ENCODE data around the gene EAF2.

The EAF2 gene

DNA sequence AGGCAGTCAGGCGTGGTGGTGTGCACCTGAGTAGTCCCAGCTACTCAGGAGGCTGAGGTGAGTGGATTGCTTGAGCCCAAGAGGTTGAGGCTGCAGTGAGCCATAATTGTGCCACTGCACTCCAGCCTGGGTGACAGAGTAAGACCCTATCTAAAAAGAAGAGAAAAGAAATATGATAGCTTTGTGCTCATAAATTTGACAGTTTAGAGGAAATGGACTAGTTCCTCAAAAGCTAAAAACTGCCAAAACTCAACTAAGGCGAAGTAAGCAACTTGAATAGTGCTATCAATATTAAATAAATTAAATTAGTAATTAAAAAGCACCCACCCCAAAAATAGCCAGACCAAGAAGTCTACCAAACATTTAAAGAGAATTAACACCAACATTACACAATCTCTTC is 34.7 kb downstream of the EAF2 start:
- no peaks in the 10 kb centered on the region for H3K4me1 ChIP-seq (ENCODE audit: control insufficient read depth, insufficient read depth, low read length)
- H3K27me3 ChIP-seq (ENCODE audit: control insufficient read depth, insufficient read depth, low read length), result no peaks in the 10 kb centered on the region
- H3K9me3 ChIP-seq (ENCODE audit: control insufficient read depth, low read length), result no peaks in the 10 kb centered on the region
- no peak overlapping the region for H3K9ac ChIP-seq (ENCODE audit: low read length)
- H3K36me3 ChIP-seq (ENCODE audit: control insufficient read depth, insufficient read depth, low read length), result no peaks in the 10 kb centered on the region
- H3K4me3 ChIP-seq (ENCODE audit: low read length), result no peak overlapping the region

DNA sequence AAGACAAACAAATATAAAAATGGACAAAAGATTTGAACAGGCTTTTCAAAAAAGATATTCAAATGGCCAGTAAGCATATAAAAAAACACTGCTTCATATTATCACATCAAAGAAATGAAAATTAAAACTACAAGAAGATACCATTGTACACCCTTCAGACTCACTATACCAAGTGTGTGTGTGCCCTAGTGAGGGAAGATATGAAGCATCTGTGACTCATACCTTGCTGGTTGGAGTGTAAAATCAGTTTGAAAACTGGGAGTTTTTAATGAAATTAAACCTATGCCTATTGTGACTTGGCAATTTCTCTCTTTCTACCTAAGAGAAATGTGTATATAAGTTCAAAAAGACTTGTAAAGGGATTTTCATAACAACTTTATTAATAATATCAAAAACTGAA is 35.7 kb downstream of the EAF2 start:
- H3K4me1 ChIP-seq (ENCODE audit: control insufficient read depth, insufficient read depth, low read length), result no peaks in the 10 kb centered on the region
- no peak overlapping the region for H3K4me3 ChIP-seq (ENCODE audit: low read length)
- no peaks in the 10 kb centered on the region for H3K27me3 ChIP-seq (ENCODE audit: control insufficient read depth, insufficient read depth, low read length)
- H3K36me3 ChIP-seq (ENCODE audit: control insufficient read depth, insufficient read depth, low read length), result no peaks in the 10 kb centered on the region
- no peaks in the 10 kb centered on the region for H3K9me3 ChIP-seq (ENCODE audit: control insufficient read depth, low read length)
- no peak overlapping the region for H3K9ac ChIP-seq (ENCODE audit: low read length)

DNA sequence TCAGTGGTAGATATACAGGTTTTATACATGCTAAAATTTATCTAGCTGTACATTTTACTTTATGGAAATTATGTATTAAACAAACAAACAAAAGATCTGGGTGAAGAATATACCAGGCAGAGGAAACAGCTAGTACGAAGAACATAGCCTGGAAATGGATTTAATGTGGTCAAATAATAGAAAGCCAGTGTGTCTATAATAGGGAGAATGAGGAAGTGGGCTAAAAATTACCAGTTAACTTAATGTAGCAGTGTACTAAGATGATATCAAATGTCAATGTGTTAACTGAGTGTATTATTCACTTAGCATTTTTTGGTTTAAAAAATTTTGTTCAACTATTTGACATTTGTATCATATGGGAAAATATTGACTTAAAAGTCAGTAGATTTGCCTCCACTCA is 36.4 kb downstream of the EAF2 start:
- no peak overlapping the region for H3K9ac ChIP-seq (ENCODE audit: low read length)
- H3K4me1 ChIP-seq (ENCODE audit: control insufficient read depth, insufficient read depth, low read length), result no peaks in the 10 kb centered on the region
- no peaks in the 10 kb centered on the region for H3K36me3 ChIP-seq (ENCODE audit: control insufficient read depth, insufficient read depth, low read length)
- no peak overlapping the region for H3K4me3 ChIP-seq (ENCODE audit: low read length)
- H3K27me3 ChIP-seq (ENCODE audit: control insufficient read depth, insufficient read depth, low read length), result no peaks in the 10 kb centered on the region
- H3K9me3 ChIP-seq (ENCODE audit: control insufficient read depth, low read length), result no peaks in the 10 kb centered on the region

DNA sequence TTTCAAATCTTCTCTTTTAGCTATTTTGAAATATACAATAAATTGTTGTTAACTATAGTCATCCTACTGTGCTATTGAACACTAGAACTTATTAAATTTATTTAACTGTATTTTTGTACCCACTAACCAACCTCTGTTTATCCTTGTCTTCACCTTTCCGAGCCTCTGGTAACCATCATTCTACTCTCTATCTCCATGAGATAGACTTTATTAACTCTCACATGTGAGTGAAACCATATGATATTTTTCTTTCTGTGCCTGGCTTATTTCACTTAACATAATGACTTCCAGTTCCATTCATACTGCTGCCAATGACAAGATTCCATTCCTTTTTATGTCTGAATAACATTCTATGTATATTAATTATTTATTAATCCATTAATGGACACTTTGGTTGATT is 43.4 kb downstream of the EAF2 start:
- no peaks in the 10 kb centered on the region for H3K9me3 ChIP-seq (ENCODE audit: control insufficient read depth, low read length)
- no peak overlapping the region for H3K9ac ChIP-seq (ENCODE audit: low read length)
- H3K4me3 ChIP-seq (ENCODE audit: low read length), result no peak overlapping the region
- H3K4me1 ChIP-seq (ENCODE audit: control insufficient read depth, insufficient read depth, low read length), result no peaks in the 10 kb centered on the region
- no peaks in the 10 kb centered on the region for H3K36me3 ChIP-seq (ENCODE audit: control insufficient read depth, insufficient read depth, low read length)
- no peaks in the 10 kb centered on the region for H3K27me3 ChIP-seq (ENCODE audit: control insufficient read depth, insufficient read depth, low read length)

DNA sequence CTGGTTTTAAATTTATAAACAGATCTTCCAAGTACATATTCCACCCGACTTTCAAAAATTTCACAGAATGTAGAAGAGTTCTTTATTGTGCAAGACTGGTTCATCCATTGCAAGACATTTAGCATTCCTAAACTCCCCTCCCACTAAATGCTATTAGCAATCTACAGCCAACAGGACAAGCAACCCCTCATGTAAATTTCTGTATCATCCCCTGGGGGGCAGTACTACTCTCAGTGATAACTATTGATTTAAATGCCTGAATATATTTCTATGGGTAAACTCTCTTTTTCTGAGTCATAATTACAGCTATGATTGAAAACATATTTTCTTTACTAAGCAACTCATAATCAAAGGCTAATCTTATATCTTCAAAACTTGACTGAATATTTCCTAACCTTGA is 48.5 kb downstream of the EAF2 start:
- no peak overlapping the region for H3K4me3 ChIP-seq (ENCODE audit: low read length)
- no peaks in the 10 kb centered on the region for H3K9me3 ChIP-seq (ENCODE audit: control insufficient read depth, low read length)
- H3K27me3 ChIP-seq (ENCODE audit: control insufficient read depth, insufficient read depth, low read length), result no peaks in the 10 kb centered on the region
- no peak overlapping the region for H3K9ac ChIP-seq (ENCODE audit: low read length)
- no peaks in the 10 kb centered on the region for H3K36me3 ChIP-seq (ENCODE audit: control insufficient read depth, insufficient read depth, low read length)
- no peaks in the 10 kb centered on the region for H3K4me1 ChIP-seq (ENCODE audit: control insufficient read depth, insufficient read depth, low read length)

DNA sequence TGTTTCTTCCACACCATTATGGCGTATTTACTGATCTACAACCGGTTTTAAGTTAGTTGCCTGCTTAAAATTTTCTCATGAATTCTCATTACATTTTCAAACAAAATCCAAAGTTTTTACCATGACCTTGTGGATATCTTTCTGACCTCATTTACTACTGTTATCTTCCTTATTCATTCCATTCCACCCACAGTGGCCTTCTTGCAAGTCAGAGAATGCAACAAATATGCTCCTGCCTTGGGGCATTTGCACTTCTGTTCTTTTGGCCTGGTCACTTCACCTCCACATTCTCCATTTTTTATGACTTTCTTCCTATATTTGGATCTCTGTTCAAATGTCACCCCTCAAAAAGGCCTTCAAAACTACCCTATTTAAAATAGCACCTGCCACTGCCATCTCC is 50.4 kb downstream of the EAF2 start:
- no peak overlapping the region for H3K9ac ChIP-seq (ENCODE audit: low read length)

DNA sequence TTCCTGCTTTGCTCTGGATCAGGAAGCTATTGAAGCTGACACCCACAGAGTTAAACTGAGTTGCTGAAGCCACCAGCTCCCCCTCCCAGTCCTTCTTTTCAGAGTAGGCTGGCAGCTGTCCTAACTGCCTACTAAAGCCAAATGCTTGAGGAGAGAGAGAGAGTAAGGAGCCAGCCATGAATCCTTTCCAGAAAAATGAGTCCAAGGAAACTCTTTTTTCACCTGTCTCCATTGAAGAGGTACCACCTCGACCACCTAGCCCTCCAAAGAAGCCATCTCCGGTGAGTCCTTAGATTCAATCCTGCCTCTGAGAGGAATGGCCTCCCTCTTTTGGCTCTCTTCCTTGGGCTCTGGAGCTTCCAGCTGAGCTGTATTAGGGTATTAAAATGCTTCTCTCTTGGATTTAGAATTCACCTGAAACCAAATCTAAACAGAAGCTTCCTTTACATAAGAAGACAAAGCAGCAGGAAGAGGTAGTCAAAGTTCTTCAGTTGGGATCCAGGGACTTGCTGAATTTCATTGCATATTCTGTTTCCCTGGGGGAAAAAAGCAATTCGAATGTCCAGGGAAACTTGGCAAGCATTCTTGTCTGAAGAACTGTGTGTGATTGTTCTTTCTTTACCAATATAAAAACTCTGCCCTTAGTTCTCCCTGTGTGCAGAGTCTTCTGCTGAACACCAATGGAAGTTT is 59.4 kb downstream of the EAF2 start, which contains the start of gene SLC15A2:
TSS of gene SLC15A2 (plus strand) at position 101 of the 690 bp plus-strand sequence. CDS start at position 177, 76 bp downstream.
- H3K27me3 ChIP-seq (ENCODE audit: control insufficient read depth, insufficient read depth, low read length), result no peaks in the 10 kb centered on the region
- no peak within 1 kb of the TSS for H3K4me3 ChIP-seq (ENCODE audit: low read length)
- H3K36me3 ChIP-seq (ENCODE audit: control insufficient read depth, insufficient read depth, low read length), result no peaks in the 10 kb centered on the region
- peaks cover 5% of the 10 kb centered on the region for H3K4me1 ChIP-seq (ENCODE audit: control insufficient read depth, insufficient read depth, low read length)
- no peaks in the 10 kb centered on the region for H3K9me3 ChIP-seq (ENCODE audit: control insufficient read depth, low read length)
- H3K9ac ChIP-seq (ENCODE audit: low read length), result no peak within 1 kb of the TSS

More for the DNA sequence above, 50.4 kb downstream of the EAF2 start:
- Histone ChIP-seq H3K27me3 (ENCODE audit: control insufficient read depth, insufficient read depth, low read length) (no peaks in the 10 kb centered on the region), H3K4me3 (ENCODE audit: low read length) (no peak overlapping the region), H3K4me1 (ENCODE audit: control insufficient read depth, insufficient read depth, low read length) (no peaks in the 10 kb centered on the region), H3K36me3 (ENCODE audit: control insufficient read depth, insufficient read depth, low read length) (no peaks in the 10 kb centered on the region), H3K9me3 (ENCODE audit: control insufficient read depth, low read length) (no peaks in the 10 kb centered on the region)

DNA sequence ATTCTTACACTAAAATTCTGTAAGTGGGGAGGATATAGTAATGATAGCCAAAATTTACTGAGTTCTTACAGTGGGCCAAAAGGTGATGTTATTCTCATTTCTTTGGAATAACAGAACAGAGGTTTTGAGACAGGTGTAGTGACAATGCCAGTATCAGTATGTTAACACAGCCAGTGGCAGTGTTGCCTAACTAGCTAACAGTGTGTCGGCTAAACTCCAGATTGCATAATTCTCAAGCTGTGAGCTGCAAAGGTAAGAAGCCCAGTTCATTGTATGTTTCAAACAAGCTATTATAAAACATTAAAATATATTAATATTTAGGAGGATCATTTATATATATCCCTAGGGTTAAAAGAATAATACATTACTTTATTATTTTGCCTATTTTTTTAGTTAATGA is 60.1 kb downstream of the EAF2 start:
- H3K4me1 ChIP-seq (ENCODE audit: control insufficient read depth, insufficient read depth, low read length), result peaks cover 5% of the 10 kb centered on the region
- no peak overlapping the region for H3K9ac ChIP-seq (ENCODE audit: low read length)
- H3K27me3 ChIP-seq (ENCODE audit: control insufficient read depth, insufficient read depth, low read length), result no peaks in the 10 kb centered on the region
- H3K36me3 ChIP-seq (ENCODE audit: control insufficient read depth, insufficient read depth, low read length), result no peaks in the 10 kb centered on the region
- H3K9me3 ChIP-seq (ENCODE audit: control insufficient read depth, low read length), result no peaks in the 10 kb centered on the region
- no peak overlapping the region for H3K4me3 ChIP-seq (ENCODE audit: low read length)

DNA sequence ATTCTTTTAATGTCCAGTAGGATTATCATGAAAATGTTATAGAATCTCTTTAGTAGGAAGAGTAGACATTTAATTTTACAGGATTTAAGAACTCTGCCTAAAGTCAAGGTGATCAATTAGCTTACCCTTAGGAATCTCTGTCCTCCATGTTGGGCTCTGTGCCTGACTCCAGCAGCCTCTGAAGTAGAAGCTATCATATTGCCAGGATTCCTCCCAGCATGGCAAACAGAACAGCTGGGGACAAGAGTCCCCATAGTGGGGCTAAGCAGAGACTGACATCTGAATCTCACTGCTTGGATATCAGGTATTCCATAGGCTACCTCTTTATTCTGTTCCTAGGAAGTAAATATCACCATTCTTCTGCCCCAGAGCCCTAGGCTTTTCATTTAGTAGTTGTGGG is 60.7 kb downstream of the EAF2 start:
- Histone ChIP-seq H3K9ac (ENCODE audit: low read length) (no peak overlapping the region), H3K9me3 (ENCODE audit: control insufficient read depth, low read length) (no peaks in the 10 kb centered on the region), H3K27me3 (ENCODE audit: control insufficient read depth, insufficient read depth, low read length) (no peaks in the 10 kb centered on the region), H3K4me3 (ENCODE audit: low read length) (no peak overlapping the region), H3K4me1 (ENCODE audit: control insufficient read depth, insufficient read depth, low read length) (peaks cover 5% of the 10 kb centered on the region), H3K36me3 (ENCODE audit: control insufficient read depth, insufficient read depth, low read length) (no peaks in the 10 kb centered on the region)

DNA sequence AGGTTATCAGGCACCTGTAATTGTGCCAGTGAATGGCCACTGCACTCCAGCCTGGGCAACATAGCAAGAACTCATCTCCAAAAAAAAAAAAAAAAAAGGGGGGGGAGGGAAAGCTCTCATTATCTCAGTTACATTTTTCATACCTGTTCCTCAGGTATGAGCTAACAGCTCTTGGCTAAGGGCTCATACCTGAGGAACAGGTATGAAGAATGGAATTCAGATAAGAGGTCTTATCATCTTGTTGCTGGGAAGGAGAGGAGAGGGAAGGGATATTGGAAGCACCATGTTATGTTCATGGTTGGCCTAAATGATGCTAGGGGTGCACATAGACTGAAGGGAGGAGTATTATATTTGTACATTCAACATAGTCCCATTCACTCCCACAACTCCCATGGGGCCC is 61.8 kb downstream of the EAF2 start:
- no peaks in the 10 kb centered on the region for H3K27me3 ChIP-seq (ENCODE audit: control insufficient read depth, insufficient read depth, low read length)
- H3K9ac ChIP-seq (ENCODE audit: low read length), result no peak overlapping the region
- peaks cover 5% of the 10 kb centered on the region for H3K4me1 ChIP-seq (ENCODE audit: control insufficient read depth, insufficient read depth, low read length)
- H3K9me3 ChIP-seq (ENCODE audit: control insufficient read depth, low read length), result no peaks in the 10 kb centered on the region
- no peaks in the 10 kb centered on the region for H3K36me3 ChIP-seq (ENCODE audit: control insufficient read depth, insufficient read depth, low read length)
- H3K4me3 ChIP-seq (ENCODE audit: low read length), result no peak overlapping the region

DNA sequence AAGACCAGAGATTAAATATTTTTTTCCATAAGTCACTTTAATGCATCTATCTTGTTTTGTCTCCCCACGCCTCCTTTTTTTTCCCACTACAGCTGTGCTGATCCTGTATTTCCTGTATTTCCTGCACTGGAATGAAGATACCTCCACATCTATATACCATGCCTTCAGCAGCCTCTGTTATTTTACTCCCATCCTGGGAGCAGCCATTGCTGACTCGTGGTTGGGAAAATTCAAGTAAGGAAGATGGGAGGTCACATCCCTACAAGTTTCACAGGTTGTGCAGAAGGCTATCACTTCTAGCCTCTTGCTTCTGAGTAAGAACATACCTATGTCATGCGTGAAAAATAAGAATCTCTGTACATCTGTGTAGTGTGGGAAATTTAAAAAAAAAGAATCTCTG is 62.3 kb downstream of the EAF2 start:
- Histone ChIP-seq H3K4me3 (ENCODE audit: low read length) (no peak overlapping the region), H3K9me3 (ENCODE audit: control insufficient read depth, low read length) (no peaks in the 10 kb centered on the region), H3K36me3 (ENCODE audit: control insufficient read depth, insufficient read depth, low read length) (no peaks in the 10 kb centered on the region), H3K9ac (ENCODE audit: low read length) (no peak overlapping the region), H3K4me1 (ENCODE audit: control insufficient read depth, insufficient read depth, low read length) (peaks cover 5% of the 10 kb centered on the region), H3K27me3 (ENCODE audit: control insufficient read depth, insufficient read depth, low read length) (no peaks in the 10 kb centered on the region)

DNA sequence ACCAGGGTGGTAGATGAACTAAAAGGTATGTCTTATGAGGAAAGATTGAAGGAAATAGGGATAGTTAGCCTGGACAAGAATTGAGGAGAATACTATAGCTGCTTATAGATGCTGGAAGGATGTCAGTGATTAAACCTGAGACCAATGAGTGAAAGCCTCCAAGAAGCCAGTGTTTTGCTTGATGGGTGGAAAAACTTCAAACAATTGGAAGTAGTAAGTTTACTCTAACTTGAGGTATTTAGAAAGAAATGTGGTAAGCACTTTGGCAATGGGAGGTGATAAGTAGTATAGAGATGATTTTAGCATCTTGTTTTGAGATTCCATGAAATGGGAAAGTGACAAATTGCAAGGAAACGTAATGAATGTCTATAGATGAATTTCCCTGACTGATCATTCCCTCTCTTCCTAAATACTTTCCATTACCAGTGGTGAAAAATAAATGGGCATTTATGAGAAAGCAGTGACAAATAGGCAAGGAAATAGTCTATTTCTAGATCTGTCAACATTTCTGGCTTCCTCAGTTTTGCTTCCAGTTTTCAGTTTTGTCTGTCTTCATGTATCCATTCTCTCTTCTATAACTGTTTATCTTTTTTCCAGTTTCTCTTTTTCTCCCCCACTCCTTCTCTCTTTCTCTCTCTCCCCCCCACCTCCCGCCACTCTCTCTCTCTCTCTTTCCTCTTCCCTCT is 78.4 kb downstream of the EAF2 start:
- Histone ChIP-seq H3K36me3 (ENCODE audit: control insufficient read depth, insufficient read depth, low read length) (no peaks in the 10 kb centered on the region), H3K9me3 (ENCODE audit: control insufficient read depth, low read length) (no peaks in the 10 kb centered on the region), H3K4me3 (ENCODE audit: low read length) (no peak overlapping the region), H3K4me1 (ENCODE audit: control insufficient read depth, insufficient read depth, low read length) (no peaks in the 10 kb centered on the region), H3K9ac (ENCODE audit: low read length) (no peak overlapping the region), H3K27me3 (ENCODE audit: control insufficient read depth, insufficient read depth, low read length) (no peaks in the 10 kb centered on the region)
